Measurements from ENCODE around the gene MARK4.

GRCh38 chr19:45311621-45312020 lies 60.5 kb downstream of the MARK4 start:
- TF ChIP-seq POLR2A (IDR thresholded peaks at IDR 0.05) (no peak), CTCF (IDR thresholded peaks at IDR 0.05) (no peak), EP300 (IDR thresholded peaks at IDR 0.05) (no peak), POLR2AphosphoS5 (IDR thresholded peaks at IDR 0.05) (no peak)
